Measurements from ENCODE around the gene ENPP5.
A peak's percentile ranks its signal among the peaks of the same experiment; 100 is the strongest.
"Not testable (repeated sequence)": the region's sequence is repeated elsewhere in the genome, so short reads cannot be mapped to it uniquely, and the experiment has no call there.

The ENPP5 gene

GRCh38 chr6:46144270-46144669, 26.5 kb downstream of the ENPP5 start:
- no peaks in the 10 kb centered on the region for H3K36me3 ChIP-seq (replicated peaks)
- in situ Hi-C loops (cut with MboI; ENCODE audit: low sequenced_read_pairs): no loop called here
- H3K4me1 ChIP-seq: peaks cover 7% of the 10 kb centered on the region
- no peaks in the 10 kb centered on the region for H3K9me3 ChIP-seq
- no peaks in the 10 kb centered on the region for H3K27me3 ChIP-seq (ENCODE audit: low read depth)
- no peak for DNase-seq (ENCODE audit: low spot score in 2 of 2)
- no peak overlapping the region for H3K4me3 ChIP-seq

DNA sequence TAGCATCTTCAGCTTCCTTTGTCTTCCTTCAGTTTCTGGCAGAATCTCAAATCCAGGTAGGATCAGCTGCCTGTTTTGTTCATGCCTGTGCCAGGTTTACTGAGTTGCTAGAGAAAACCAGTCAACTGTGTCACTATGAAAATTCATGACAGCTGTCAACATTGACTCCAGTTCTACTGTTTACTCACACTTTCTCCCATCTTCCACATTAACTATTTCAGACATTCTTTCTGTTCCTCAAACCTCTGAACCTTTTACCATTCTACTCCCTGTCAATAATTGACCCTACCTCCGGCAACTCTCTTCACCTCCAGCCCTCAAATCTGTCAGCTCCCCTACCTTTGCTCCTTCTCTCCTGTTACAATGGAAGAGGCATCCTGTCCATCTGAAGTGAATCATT, 32.5 kb downstream of the ENPP5 start:
- H3K4me1 ChIP-seq: no peaks in the 10 kb centered on the region
- H3K4me3 ChIP-seq: no peak overlapping the region
- H3K9me3 ChIP-seq: no peaks in the 10 kb centered on the region
- H3K36me3 ChIP-seq (replicated peaks): no peaks in the 10 kb centered on the region
- no peaks in the 10 kb centered on the region for H3K27me3 ChIP-seq (ENCODE audit: low read depth)
- in situ Hi-C loops (cut with MboI; ENCODE audit: low sequenced_read_pairs): no loop called here
- no peak for DNase-seq (ENCODE audit: low spot score in 2 of 2)

- no peak for DNase-seq (ENCODE audit: low spot score in 2 of 2)
- Histone ChIP-seq H3K36me3 (replicated peaks) (no peaks in the 10 kb centered on the region), H3K9me3 (no peaks in the 10 kb centered on the region), H3K4me3 (no peak overlapping the region), H3K27me3 (ENCODE audit: low read depth) (no peaks in the 10 kb centered on the region), H3K4me1 (no peaks in the 10 kb centered on the region)
- in situ Hi-C loops (cut with MboI; ENCODE audit: low sequenced_read_pairs): no loop called here
Observed at GRCh38 chr6:46137387-46137786, 33.4 kb downstream of the ENPP5 start.

DNA sequence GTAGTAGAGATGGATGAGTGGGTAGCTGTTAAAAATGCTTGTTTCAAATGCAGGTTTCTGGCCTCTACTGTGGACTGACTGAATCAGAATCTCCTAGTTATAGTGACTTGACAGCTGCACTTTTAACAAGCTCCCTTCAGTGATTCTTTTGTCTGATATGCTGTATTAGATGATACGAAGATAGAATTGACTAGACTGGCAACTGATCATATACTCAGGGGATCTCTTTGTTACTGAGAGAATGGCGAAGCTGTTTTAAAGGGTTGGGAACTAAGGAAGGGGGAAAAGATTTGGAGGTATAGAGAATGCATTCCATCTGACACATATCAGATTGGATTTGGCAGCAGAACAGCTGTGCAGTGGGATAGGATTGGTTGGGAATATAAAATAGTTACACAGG, 33.9 kb downstream of the ENPP5 start:
- Histone ChIP-seq H3K4me1 (no peaks in the 10 kb centered on the region), H3K27me3 (ENCODE audit: low read depth) (no peaks in the 10 kb centered on the region), H3K4me3 (no peak overlapping the region), H3K36me3 (replicated peaks) (no peaks in the 10 kb centered on the region), H3K9me3 (no peaks in the 10 kb centered on the region)
- DNase-seq (ENCODE audit: low spot score in 2 of 2): no peak
- in situ Hi-C loops (cut with MboI; ENCODE audit: low sequenced_read_pairs): no loop called here

GRCh38 chr6:46135176-46135575, 35.6 kb downstream of the ENPP5 start:
- no peaks in the 10 kb centered on the region for H3K27me3 ChIP-seq (ENCODE audit: low read depth)
- DNase-seq (ENCODE audit: low spot score in 2 of 2): no peak
- in situ Hi-C loops (cut with MboI; ENCODE audit: low sequenced_read_pairs): no loop called here

GRCh38 chr6:46134216-46134615, 36.6 kb downstream of the ENPP5 start:
- in situ Hi-C loops (cut with MboI; ENCODE audit: low sequenced_read_pairs): no loop called here
- no peaks in the 10 kb centered on the region for H3K9me3 ChIP-seq
- H3K4me1 ChIP-seq: no peaks in the 10 kb centered on the region
- H3K36me3 ChIP-seq (replicated peaks): no peaks in the 10 kb centered on the region
- no peaks in the 10 kb centered on the region for H3K27me3 ChIP-seq (ENCODE audit: low read depth)
- DNase-seq (ENCODE audit: low spot score in 2 of 2): no peak
- H3K4me3 ChIP-seq: no peak overlapping the region

More at GRCh38 chr6:46135176-46135575, 35.6 kb downstream of the ENPP5 start:
- no peaks in the 10 kb centered on the region for H3K36me3 ChIP-seq (replicated peaks)
- H3K4me3 ChIP-seq: no peak overlapping the region
- H3K4me1 ChIP-seq: no peaks in the 10 kb centered on the region
- H3K9me3 ChIP-seq: no peaks in the 10 kb centered on the region

DNA sequence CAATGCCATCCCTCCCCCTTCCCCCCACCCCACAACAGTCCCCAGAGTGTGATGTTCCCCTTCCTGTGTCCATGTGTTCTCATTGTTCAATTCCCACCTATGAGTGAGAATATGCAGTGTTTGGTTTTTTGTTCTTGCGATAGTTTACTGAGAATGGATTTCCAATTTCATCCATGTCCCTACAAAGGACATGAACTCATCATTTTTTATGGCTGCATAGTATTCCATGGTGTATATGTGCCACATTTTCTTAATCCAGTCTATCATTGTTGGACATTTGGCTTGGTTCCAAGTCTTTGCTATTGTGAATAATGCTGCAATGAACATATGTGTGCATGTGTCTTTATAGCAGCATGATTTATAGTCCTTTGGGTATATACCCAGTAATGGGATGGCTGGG, 39.5 kb downstream of the ENPP5 start:
- H3K4me1 ChIP-seq; H3K4me3 ChIP-seq; DNase-seq (ENCODE audit: low spot score in 2 of 2); in situ Hi-C loops (cut with MboI; ENCODE audit: low sequenced_read_pairs); H3K27me3 ChIP-seq (ENCODE audit: low read depth); H3K9me3 ChIP-seq; H3K36me3 ChIP-seq (replicated peaks): not testable (repeated sequence)

GRCh38 chr6:46130666-46131065, 40.1 kb downstream of the ENPP5 start:
- DNase-seq (ENCODE audit: low spot score in 2 of 2): no peak
- H3K27me3 ChIP-seq (ENCODE audit: low read depth): no peaks in the 10 kb centered on the region
- in situ Hi-C loops (cut with MboI; ENCODE audit: low sequenced_read_pairs): no loop called here
- H3K4me3 ChIP-seq: peak overlapping the region; percentile 60
- H3K9me3 ChIP-seq: no peaks in the 10 kb centered on the region
- H3K36me3 ChIP-seq (replicated peaks): no peaks in the 10 kb centered on the region
- peaks cover 3% of the 10 kb centered on the region; the same call in 1 of the 2 replicates for H3K4me1 ChIP-seq

GRCh38 chr6:46129629-46130511, 40.9 kb downstream of the ENPP5 start, which contains the start of gene ENPP4:
TSS of gene ENPP4 (plus strand) at chr6:46129989. CDS start at chr6:46139584, 9,595 bp downstream.
- peak within 1 kb of the TSS; percentile 60 for H3K4me3 ChIP-seq
- no peaks in the 10 kb centered on the region for H3K9me3 ChIP-seq
- no peaks in the 10 kb centered on the region for H3K36me3 ChIP-seq (replicated peaks)
- in situ Hi-C loops (cut with MboI; ENCODE audit: low sequenced_read_pairs): no loop called here
- H3K4me1 ChIP-seq: peaks cover 3% of the 10 kb centered on the region; the same call in 1 of the 2 replicates
- DNase-seq (ENCODE audit: low spot score in 2 of 2): peak; percentile 74 to 83
- H3K27me3 ChIP-seq (ENCODE audit: low read depth): no peaks in the 10 kb centered on the region

DNA sequence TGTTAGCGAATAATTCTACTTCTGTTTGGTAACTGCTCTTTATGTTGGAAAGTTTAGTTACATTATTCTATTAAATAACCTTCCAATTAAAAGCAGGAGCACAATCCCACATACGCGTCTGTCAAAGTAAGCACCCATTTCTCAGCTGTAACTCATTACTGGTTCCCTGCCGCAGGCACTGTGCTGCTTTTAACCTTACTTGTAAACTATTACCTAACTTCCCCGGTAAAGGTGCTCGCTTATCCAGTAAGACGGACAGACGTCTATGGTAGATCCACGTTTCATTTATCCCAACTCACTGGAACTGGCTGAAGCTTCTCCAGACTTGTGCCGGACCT, 41.5 kb downstream of the ENPP5 start:
- in situ Hi-C loops (cut with MboI; ENCODE audit: low sequenced_read_pairs): no loop called here
- Histone ChIP-seq H3K4me1 (peaks cover 3% of the 10 kb centered on the region; the same call in 1 of the 2 replicates), H3K4me3 (peak overlapping the region; percentile 60), H3K36me3 (replicated peaks) (no peaks in the 10 kb centered on the region), H3K9me3 (no peaks in the 10 kb centered on the region; the same call in 1 of the 2 replicates), H3K27me3 (ENCODE audit: low read depth) (no peaks in the 10 kb centered on the region)
- DNase-seq (ENCODE audit: low spot score in 2 of 2): no peak

- in situ Hi-C loops (cut with MboI; ENCODE audit: low sequenced_read_pairs): no loop called here
Observed at GRCh38 chr6:46128476-46128875, 42.3 kb downstream of the ENPP5 start.

GRCh38 chr6:46119679-46120078, 51.1 kb downstream of the ENPP5 start:
- H3K4me3 ChIP-seq; in situ Hi-C loops (cut with MboI; ENCODE audit: low sequenced_read_pairs); DNase-seq (ENCODE audit: low spot score in 2 of 2); H3K9me3 ChIP-seq; H3K4me1 ChIP-seq; H3K36me3 ChIP-seq (replicated peaks); H3K27me3 ChIP-seq (ENCODE audit: low read depth): not testable (repeated sequence)

More at GRCh38 chr6:46128476-46128875, 42.3 kb downstream of the ENPP5 start:
- H3K9me3 ChIP-seq: no peaks in the 10 kb centered on the region; the same call in 1 of the 2 replicates
- H3K27me3 ChIP-seq (ENCODE audit: low read depth): no peaks in the 10 kb centered on the region
- no peak overlapping the region for H3K4me3 ChIP-seq
- H3K36me3 ChIP-seq (replicated peaks): no peaks in the 10 kb centered on the region
- no peak for DNase-seq (ENCODE audit: low spot score in 2 of 2)
- H3K4me1 ChIP-seq: peaks cover 3% of the 10 kb centered on the region; the same call in 1 of the 2 replicates

DNA sequence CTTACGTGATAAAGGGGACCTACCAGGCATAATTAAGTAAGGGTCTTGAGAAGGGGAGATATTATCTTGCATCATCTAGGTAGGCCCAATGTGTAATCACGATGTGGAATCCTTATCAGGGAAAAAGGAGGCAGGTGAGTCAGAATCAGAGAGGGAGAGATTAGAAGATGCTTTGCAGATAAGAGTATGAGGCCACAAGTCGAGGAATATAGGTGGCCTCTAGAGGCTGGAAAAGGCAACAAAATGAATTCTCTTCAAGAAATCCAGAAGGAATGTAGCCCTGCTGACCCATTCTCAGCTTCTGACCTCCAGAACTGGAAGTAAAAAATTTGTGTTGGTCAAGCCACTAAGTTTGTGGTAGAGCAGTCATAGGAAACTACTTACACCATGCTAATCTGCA, 51.9 kb downstream of the ENPP5 start:
- H3K4me1 ChIP-seq: no peaks in the 10 kb centered on the region
- no peaks in the 10 kb centered on the region for H3K36me3 ChIP-seq (replicated peaks)
- in situ Hi-C loops (cut with MboI; ENCODE audit: low sequenced_read_pairs): no loop called here
- H3K4me3 ChIP-seq: no peak overlapping the region
- no peaks in the 10 kb centered on the region; the same call in 1 of the 2 replicates for H3K9me3 ChIP-seq
- H3K27me3 ChIP-seq (ENCODE audit: low read depth): no peaks in the 10 kb centered on the region
- no peak for DNase-seq (ENCODE audit: low spot score in 2 of 2)

DNA sequence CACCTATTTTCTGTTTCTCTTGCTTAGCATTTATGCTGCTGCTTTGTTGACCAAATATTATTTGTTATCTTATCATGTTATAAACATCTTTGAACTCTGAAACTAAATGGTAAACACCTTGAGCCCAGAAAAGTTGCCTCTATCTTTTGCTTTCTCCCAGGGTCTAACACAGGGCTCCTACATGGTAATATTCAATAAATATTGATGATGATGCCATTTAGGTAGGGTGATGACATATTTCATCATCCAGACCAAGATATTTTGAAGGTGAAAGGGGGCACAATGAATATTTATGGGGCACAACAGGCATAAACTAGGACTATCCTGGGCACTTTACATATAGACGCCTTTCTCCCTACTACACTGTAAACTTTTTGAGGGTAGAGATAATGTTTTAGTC, 52.6 kb downstream of the ENPP5 start:
- Histone ChIP-seq H3K27me3 (ENCODE audit: low read depth) (no peaks in the 10 kb centered on the region), H3K4me1 (no peaks in the 10 kb centered on the region), H3K36me3 (replicated peaks) (no peaks in the 10 kb centered on the region), H3K4me3 (no peak overlapping the region), H3K9me3 (no peaks in the 10 kb centered on the region; the same call in 1 of the 2 replicates)
- DNase-seq (ENCODE audit: low spot score in 2 of 2): no peak
- in situ Hi-C loops (cut with MboI; ENCODE audit: low sequenced_read_pairs): no loop called here

Data from HAP-1 (cell line).